Measurements from ENCODE around the gene CTSO.

- TF ChIP-seq CTCF (IDR thresholded peaks at IDR 0.05; ENCODE audit: extremely low read depth in 1 of 2, insufficient read depth in 1 of 2, low read depth in 1 of 2, low read length in 2 of 2) (no peak), EZH2 (IDR thresholded peaks at IDR 0.05; ENCODE audit: borderline replicate concordance, low read depth, low read length, severe bottlenecking) (no peak), POLR2A (IDR thresholded peaks at IDR 0.05; ENCODE audit: low read depth, low read length) (no peak), POLR2AphosphoS5 (IDR thresholded peaks at IDR 0.05; ENCODE audit: insufficient read depth, low read depth, low read length) (no peak), MYC (IDR thresholded peaks at IDR 0.05; ENCODE audit: low read depth, low read length) (no peak), MAX (IDR thresholded peaks at IDR 0.05; ENCODE audit: insufficient read depth, insufficient read length) (no peak), GATA2 (IDR thresholded peaks at IDR 0.05; ENCODE audit: insufficient read depth, insufficient read length, low read depth, low read length) (no peak)
Measured at GRCh38 chr4:155883895-155884294, 69.8 kb downstream of the CTSO start.

Measured in endothelial cell of umbilical vein (primary cell).